Stimulated activated CD8-positive, alpha-beta memory T cell treated with anti-CD3 and anti-CD28 coated beads, Interleukin-4, amount 100 ng/mL, for 24 hours (primary cell): ENCODE data around the gene DAB2IP.

ENCODE experiments used
- DNase-seq: peaks from one replicate; pipeline ENCODE4 v3.0.0-alpha.2; 2020; ENCODE audit warnings: low read depth

DAB2IP gene

GRCh38 chr9:121819428-121820231 lies 168.2 kb downstream of the DAB2IP start:
- DNase-seq: no peak

- DNase-seq: no peak
These were observed 169.0 kb downstream of the DAB2IP start for GRCh38 chr9:121820286-121821005.

- no peak for DNase-seq
These were observed 169.9 kb downstream of the DAB2IP start for GRCh38 chr9:121821326-121821725.

GRCh38 chr9:121822093-121823085 lies 171.0 kb downstream of the DAB2IP start:
- DNase-seq: no peak

GRCh38 chr9:121823451-121824169 lies 172.2 kb downstream of the DAB2IP start:
- DNase-seq: no peak

- no peak for DNase-seq
These were observed 173.2 kb downstream of the DAB2IP start for GRCh38 chr9:121824651-121825030.

GRCh38 chr9:121825031-121825691 lies 173.7 kb downstream of the DAB2IP start:
- no peak for DNase-seq

- DNase-seq: no peak
These were observed 175.3 kb downstream of the DAB2IP start for GRCh38 chr9:121826711-121827110.

GRCh38 chr9:121827251-121827967 lies 176.0 kb downstream of the DAB2IP start:
- no peak for DNase-seq

GRCh38 chr9:121830441-121831140 lies 179.2 kb downstream of the DAB2IP start:
- no peak for DNase-seq

GRCh38 chr9:121831869-121832268 lies 180.4 kb downstream of the DAB2IP start:
- no peak for DNase-seq

- no peak for DNase-seq
These were observed 181.6 kb downstream of the DAB2IP start for GRCh38 chr9:121833061-121833460.
